EL (cell line): ENCODE data around the gene CCDC146.
"Not testable (repeated sequence)": the region's sequence is repeated elsewhere in the genome, so short reads cannot be mapped to it uniquely, and the experiment has no call there.

Experiments used
- DNase-seq: peaks from one replicate; pipeline ENCODE4 v3.0.0-alpha.2; 2016

Gene CCDC146

DNA sequence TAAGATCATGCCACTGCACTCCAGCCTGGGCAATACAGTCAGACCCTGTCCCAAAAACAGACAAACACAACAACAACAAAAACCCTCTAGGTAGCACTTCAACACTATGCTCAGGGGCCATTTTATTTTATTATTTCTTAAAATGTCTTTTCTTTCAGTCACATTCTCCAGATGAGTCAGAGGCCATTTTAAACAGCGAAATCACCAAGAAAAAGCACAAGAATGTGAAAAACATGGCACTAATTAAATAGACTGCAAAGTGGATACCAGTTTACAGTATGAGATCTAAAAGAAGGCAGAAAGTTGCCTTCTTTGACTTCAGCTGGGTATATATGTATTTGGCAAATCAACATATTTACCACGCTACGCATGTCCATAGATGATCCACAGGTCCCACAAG, 83.3 kb downstream of the CCDC146 start:
- DNase-seq, result no peak

GRCh38 chr7:77208416-77208815, 86.0 kb downstream of the CCDC146 start:
- DNase-seq, result no peak

- no peak for DNase-seq
Measured at GRCh38 chr7:77209479-77210139, 87.2 kb downstream of the CCDC146 start.

DNA sequence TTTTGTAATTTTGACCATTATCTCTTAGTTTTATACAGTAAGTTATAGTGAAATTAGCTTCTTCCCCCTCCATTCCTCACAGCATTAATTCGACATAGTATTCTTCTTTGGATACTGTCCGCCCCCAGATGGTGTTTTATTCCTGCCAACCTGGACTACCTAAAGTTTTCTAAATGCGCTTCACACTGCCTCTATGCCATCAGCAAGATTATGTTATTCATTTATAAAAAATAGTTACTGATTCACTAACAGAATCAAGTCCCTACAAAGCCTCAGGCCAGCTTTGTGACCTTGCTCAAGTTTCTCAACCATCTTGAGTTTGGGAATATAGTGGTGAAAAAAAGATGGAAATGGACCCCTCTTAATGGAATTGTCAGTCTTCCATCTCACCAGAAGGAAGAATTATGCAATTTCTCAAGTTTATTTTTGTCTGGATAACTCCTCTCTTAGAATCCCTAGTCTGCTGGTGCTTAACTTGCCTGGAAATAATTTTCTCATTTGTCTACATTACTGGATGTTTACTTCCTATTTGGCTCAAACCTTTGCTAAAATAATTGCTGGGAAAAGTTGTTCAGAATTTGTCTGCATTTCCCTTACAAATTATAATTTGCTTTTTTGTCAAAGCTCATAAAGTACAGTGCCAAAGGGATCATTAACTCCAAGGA, 93.9 kb downstream of the CCDC146 start:
- no peak for DNase-seq

DNA sequence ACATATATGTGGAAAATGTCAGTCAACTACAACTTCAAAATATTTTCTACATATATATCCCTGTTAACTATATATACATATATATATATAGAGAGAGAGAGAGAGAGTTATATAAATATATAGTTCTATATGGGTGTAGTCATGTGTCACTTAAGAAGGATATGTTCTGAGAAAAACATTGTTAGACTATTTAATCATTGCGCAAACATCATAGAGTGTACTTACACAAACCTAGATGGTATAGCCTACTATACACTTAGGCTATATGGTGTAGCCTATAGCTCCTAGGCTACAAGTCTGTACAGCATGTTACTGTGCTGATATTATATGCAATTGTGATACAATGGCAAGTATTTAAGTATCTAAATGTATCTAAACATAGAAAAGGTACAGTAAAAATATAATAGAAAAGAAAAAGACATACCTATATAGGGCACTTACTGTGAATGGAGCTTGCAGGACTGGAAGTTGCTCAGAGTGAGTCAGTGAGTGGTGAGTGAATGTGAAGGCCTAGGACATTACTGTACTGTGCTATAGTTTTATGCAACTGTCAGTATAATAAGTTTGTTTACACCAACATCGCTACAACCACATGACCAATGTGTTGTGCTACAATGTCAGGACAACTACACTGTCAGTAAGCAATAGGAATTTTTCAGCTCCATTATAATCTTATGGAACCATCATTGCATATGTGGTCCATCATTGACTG, 95.2 kb downstream of the CCDC146 start:
- no peak for DNase-seq

DNA sequence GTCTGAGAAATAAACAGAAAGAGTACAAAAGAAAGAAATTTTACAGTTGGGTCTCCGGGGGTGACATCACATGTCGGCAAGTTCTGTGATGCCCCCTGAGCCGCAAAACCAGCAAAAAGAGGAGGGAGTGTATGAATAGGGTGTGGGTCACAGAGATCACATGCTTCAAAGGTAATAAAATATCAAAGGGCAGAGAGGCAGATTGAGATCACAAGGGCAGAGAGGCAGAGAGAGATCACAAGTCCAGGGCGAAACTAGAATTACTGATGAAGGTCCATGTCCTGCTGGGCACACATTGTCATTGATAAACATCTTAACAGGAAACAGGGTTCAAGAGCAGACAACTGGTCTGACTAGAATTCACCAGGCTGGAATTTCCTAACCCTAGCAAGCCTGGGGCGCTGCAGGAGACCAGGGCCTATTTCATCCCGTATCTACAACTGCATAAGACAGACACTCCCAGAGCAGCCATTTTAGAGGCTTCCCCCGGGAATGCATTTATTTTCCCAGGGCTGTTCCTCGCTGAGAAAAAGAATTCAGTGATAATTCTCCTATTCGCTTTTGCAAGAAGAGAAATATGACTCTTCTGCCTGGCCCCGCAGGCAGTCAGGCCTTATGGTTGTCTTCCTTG, 97.4 kb downstream of the CCDC146 start:
- DNase-seq, result not testable (repeated sequence)

DNA sequence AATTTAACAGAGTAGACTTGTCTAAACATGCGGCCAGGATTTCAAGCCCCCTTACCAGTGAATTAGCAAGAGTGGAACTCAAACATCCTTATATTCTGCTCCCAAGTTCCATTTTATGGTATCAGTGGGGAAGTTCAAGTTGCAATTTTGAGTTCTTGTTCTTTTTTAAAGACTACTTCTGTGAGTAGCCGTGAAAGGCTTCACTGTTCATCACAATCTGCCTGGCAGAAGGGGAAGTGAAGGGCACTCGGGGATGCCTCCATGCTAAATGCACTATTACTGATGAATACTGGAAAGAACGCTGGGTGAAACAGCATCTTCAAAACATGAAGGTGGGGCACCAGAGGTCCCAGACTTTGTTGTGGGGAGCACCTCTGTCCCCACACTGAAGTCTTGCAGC, 99.7 kb downstream of the CCDC146 start:
- DNase-seq, result no peak

DNA sequence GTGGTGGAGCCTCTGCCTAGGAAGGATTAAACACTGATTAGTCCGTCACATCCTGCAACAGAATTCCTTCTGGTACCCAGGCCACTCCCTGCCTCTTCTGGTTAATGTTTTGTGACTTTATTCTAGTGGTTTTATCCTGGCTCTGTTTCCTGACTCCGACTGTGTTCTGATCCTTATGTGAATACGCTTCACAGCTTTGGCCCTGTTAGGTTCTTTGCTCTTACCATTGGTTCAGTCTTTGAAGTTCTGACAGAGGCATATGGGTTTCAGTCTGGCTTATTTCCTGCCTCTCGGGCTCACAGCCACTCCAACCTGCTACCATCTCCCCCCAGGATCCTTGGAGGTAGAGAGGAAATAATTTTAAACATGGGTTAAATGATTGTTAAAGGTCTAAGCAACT, 100.4 kb downstream of the CCDC146 start:
- no peak for DNase-seq

- no peak for DNase-seq
Measured at GRCh38 chr7:77223261-77223660, 100.8 kb downstream of the CCDC146 start.

GRCh38 chr7:77226357-77226839, 104.0 kb downstream of the CCDC146 start:
- no peak for DNase-seq

- DNase-seq, result not testable (repeated sequence)
Measured at GRCh38 chr7:77228795-77229194, 106.4 kb downstream of the CCDC146 start.

- no peak for DNase-seq
Measured at GRCh38 chr7:77232467-77232866, 110.1 kb downstream of the CCDC146 start.

GRCh38 chr7:77235276-77235675, 112.9 kb downstream of the CCDC146 start:
- no peak for DNase-seq

- DNase-seq, result no peak
Measured at GRCh38 chr7:77238703-77239136, 116.3 kb downstream of the CCDC146 start.

- DNase-seq, result no peak
Measured at GRCh38 chr7:77239471-77239870, 117.1 kb downstream of the CCDC146 start.

DNA sequence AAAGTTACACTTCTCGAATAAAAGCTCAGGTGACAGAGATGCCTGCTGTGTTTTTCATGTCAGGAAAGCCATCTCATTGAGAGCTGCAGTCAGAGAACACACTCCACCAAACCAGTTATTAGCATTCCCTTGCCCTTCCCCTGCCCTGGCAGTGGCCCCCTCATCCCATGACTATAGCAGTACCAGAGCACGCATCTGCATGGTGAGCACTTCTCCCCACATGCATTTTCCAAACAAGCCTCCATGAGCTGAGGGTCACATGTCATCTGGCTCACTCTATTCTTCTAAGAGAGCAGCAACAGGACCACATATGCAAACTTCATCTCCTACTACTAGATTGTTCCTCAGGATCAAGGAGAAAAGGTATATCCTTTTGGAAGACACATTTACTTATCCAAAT, 119.7 kb downstream of the CCDC146 start:
- no peak for DNase-seq

- DNase-seq, result no peak
Measured at GRCh38 chr7:77242554-77242953, 120.1 kb downstream of the CCDC146 start.

GRCh38 chr7:77244222-77244934, 122.0 kb downstream of the CCDC146 start:
- DNase-seq, result no peak

GRCh38 chr7:77245015-77245755, 122.8 kb downstream of the CCDC146 start:
- DNase-seq, result no peak

DNA sequence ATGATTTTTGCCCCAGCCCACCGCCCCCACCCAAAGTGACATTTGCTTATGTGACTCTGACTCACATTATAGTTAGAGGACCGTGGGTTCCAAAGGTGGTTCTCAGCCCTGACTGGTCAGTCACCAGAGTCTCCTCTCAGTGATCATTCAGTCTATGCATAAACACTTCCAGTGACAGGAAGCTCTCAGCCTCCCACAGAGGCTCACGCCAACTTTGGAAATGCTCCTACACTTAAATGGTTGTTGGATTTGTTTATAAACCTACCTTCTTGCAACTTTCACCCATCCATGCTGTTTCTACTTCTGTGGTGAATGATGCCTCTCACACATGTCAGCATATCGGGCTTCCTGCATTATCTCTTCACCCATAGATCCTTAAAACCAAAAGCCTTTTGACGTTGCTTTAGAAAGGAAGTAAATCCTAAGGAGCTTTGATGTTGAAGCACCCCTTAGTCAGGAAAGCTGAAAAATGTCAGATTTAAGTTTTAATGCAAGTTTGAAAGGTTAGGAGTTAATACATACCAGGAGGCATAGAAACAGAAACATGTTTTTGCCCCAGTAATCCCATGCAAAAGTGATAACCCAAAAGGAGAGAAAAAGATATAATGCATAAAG, 123.7 kb downstream of the CCDC146 start:
- DNase-seq, result no peak

DNA sequence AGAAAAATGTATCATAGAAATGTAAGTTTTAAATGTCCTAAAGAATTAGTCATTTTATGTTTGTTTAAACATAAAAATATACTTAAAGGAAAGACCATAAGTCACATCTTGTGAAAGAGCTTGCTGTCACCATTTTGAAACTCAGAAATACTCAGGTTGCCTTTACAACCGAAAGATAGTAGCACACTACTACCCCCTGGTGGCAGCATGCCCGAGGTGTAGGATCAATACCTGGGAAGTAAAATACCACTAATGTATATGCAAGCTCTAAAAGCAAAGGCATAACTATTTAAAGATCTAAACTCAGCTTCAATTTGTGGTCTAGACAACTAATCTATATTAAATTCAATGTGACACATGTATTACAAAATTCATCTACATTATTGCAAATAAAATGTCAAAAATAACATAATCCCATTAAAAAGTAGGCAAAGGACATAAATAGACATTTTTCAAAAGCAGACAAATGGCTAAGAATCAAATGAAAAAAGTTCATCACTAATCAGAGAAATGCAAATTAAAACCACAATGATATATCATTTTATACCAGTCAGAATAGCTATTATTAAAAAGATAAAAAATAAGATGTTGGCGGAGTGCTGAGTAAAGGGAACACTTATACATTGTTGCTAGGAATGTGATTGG, 124.9 kb downstream of the CCDC146 start:
- peak; percentile 65 for DNase-seq
